Urinary bladder (tissue), 4 donors: Measurements from ENCODE around the gene MBP. TPM values are rescaled to one million over a fixed set of nuclear protein-coding genes. Genes with fewer than 3 reads are reported as not detected.
"Not testable (repeated sequence)": the region's sequence is repeated elsewhere in the genome, so short reads cannot be mapped to it uniquely, and the experiment has no call there.

Experiments
- DNase-seq: peaks from one replicate; pipeline ENCODE4 v3.0.0-alpha.2; 2015; ENCODE audit errors: extremely low spot score
- H3K27ac ChIP-seq: one replicate; pipeline ENCODE4 v1.5.1; 2013; ENCODE audit warnings: low read depth, mild to moderate bottlenecking, moderate library complexity
- H3K36me3 ChIP-seq: one replicate; pipeline ENCODE4 v1.6.1; 2013; ENCODE audit warnings: mild to moderate bottlenecking, moderate library complexity; ENCODE audit not compliant: insufficient read depth
- H3K4me1 ChIP-seq: one replicate; pipeline ENCODE4 v1.6.1; 2013; ENCODE audit warnings: mild to moderate bottlenecking, moderate library complexity; ENCODE audit not compliant: insufficient read depth
- H3K4me3 ChIP-seq: one replicate; pipeline ENCODE4 v1.5.1; 2013; ENCODE audit warnings: low read depth, low read length
- WGBS: extraction: QIAGEN DNeasy Blood & Tissue Kit; methylation state at CpG from one replicate; pipeline ENCODE4 v1.1.7; 2013; 5-methylcytosine and 5-hydroxymethylcytosine counted together
- polyA plus RNA-seq: library from polyadenylated mRNA; stranded (reverse); fragments of 200-250 nt; gene quantifications from one replicate; pipeline ENCODE4 v1.2.3, GENCODE V29; 2013
- total RNA-seq: library from RNA; depleted of rRNA; stranded (reverse); fragments of >200 nt; gene quantifications from one replicate; pipeline ENCODE4 v1.2.3, GENCODE V29; 2014
- donor health status: healthy with polysubstance abuse.
- donor health status: healthy.

Gene MBP
- total and polyA plus RNA-seq, 2 donors = 9.6 to 24.4 TPM

DNA sequence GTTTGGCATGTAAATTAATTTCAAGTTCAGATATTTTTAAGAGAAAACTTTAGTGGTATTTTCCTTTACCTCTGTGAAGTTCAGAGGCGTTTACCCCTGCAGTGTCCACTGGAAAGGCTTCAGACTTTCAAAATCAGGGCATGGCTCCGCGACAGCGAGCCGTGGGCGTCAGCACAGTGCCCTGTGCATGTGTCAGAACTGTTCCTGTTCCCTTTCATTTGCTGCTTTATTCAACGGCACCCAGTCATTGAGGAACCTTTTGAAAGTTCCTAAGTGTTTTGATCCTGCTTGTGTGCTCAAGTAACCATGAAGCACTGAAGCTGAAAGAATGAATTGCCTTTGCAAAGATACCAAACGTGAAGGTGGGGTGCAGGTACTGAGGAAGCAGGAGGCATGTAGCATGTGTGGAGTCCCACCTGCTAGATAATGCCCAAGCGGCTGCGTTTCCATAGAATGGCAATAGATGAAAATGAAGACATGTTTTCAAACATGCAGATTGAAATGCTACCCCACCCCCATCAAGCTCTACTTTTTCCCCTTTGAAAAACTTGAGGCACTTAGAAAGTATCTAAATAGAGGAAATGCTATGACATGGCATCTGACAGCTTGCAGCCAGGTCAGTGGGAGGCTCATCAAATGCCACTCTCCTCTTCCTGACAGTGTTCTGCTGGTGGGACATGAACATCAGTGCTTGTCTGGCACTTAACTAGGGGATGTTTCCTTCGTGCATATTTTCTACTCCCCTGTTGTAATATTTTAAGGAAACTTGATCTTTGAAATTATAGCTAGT, 161.6 kb downstream of the MBP start:
- Histone ChIP-seq H3K36me3 (peaks cover 4% of the 10 kb centered on the region), H3K27ac (no peak overlapping the region), H3K4me1 (no peaks in the 10 kb centered on the region), H3K4me3 (no peak overlapping the region)
- WGBS = 81% methylated on average over 11 of the region's 11 CpGs
- DNase-seq = no peak

DNA sequence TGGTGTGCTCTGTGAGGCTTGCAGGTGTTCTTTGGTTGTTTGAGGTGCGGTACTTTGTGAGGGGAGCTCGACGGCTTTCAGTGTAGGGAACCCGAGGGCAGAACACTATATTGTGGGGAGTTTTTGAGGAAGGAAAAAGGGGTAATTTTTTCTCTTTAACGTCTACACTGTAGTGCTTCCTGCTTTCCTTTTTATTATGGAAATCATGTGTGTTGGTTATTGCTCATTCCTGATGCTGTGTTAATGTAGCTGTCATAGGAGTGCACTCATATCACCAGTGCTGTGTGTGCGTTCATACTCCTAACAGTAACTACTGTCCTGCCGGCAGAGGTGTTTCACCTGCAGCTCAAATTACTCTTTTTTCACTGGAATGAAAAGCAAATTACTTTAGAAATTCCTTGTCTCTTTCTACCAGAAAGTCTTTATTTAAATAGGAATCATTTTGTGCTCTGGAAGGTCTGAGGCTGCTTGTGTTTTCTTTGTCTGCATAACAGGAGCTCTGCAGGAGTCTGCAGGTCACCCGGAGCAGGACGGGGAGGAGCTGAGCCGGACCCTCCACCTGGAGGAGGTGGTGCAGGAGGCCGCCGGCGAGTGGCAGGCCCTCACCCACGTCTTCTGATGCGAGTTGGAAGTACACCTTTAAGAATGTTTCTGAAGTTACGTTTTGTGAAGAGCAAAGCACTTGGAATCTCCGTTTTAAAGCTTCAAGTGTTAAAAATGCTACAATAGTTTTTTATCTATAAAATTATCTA, 164.7 kb downstream of the MBP start:
- Histone ChIP-seq H3K36me3 (peaks cover 2% of the 10 kb centered on the region), H3K4me3 (no peak overlapping the region), H3K4me1 (no peaks in the 10 kb centered on the region), H3K27ac (no peak overlapping the region)
- WGBS = 63% methylated on average over 17 of the region's 17 CpGs
- DNase-seq = no peak

DNA sequence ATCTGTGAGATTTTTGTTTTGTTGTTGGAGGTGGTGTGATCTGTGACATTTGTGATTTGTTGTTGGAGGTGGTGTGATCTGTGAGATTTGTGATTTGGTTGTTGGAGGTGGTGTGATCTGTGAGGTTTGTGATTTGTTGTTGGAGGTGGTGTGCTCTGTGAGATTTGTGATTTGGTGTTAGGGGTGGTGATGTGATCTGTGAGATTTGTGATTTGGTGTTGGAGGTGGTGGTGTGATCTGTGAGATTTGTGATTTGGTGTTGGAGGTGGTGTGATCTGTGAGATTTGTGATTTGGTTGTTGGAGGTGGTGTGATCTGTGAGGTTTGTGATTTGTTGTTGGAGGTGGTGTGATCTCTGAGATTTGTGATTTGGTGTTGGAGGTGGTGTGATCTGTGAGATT, 165.3 kb downstream of the MBP start:
- H3K36me3 ChIP-seq, H3K4me3 ChIP-seq, H3K4me1 ChIP-seq, H3K27ac ChIP-seq, DNase-seq: not testable (repeated sequence)

DNA sequence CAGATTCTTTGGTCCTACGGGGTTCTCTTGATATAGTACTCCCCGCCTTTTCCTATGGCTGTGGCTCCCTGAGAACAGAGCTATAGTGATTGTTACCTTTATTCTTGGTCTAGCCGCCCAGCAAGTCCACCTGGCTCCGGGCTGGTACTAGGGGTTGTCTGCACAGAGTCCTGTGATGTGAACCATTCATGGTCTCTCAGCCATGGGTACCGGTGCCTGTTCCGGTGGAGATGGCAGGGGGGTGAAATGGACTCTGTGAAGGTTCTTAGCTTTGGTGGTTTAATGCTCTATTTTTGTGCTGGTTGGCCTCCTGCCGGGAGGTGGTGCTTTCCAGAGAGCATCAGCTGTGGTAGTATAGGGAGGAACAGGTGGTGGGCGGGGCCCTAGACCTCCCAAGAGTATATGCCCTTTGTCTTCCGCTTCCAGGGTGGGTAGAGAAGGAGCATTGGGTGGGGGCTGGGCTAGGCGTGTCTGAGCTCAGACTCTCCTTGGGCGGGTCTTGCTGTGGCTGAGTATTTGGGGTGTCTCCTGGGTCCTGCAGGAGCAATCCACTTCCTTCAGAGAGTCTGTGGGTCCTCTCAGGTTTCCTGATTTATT, 166.9 kb downstream of the MBP start:
- DNase-seq = not testable (repeated sequence)

DNA sequence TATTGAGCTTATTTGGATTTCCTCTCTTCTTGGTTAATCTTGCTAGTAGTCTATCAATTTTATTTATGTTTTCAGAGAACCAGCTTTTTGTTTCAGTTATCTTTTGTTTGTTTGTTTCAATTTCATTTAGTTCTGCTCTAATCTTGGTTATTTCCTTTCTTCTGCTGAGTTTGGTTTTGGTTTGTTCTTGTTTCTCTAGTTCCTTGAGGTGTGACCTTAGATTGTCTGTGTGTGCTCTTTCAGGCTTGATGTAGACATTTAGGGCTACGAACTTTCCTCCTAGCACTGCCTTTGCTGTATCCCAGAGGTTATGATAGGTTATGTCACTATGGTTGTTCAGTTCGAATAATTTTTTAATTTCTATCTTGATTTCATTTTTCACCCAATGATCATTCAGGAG, 168.6 kb downstream of the MBP start:
- Histone ChIP-seq H3K36me3 (peaks cover 2% of the 10 kb centered on the region), H3K4me3 (no peak overlapping the region), H3K27ac (no peak overlapping the region), H3K4me1 (no peaks in the 10 kb centered on the region)
- 95% methylated on average over 2 of the region's 2 CpGs for WGBS
- no peak for DNase-seq

More for the DNA sequence above, 166.9 kb downstream of the MBP start:
- not testable (repeated sequence) for H3K27ac ChIP-seq, H3K4me3 ChIP-seq, H3K4me1 ChIP-seq, H3K36me3 ChIP-seq
- 97% methylated on average over 11 of the region's 11 CpGs for WGBS

DNA sequence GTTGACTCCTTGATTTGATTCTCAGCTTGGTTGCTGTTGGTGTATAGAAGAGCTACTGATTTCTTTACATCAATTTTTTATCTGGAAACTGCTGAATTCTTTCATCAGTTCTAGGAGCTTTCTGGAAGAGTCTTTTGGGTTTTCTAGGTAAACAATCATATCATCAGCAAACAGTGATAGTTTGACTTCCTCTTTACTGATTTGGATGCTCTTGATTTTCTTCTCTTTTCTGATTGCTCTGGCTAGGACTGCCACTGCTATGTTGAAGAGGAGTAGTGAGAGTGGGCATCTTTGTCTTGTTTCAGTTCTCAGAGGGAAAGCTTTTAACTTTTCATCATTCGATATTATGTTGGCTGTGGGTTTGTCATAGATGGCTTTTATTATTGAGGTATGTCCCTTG, 169.7 kb downstream of the MBP start:
- no peaks in the 10 kb centered on the region for H3K36me3 ChIP-seq
- no peak overlapping the region for H3K4me3 ChIP-seq
- DNase-seq = no peak
- no peaks in the 10 kb centered on the region for H3K4me1 ChIP-seq
- H3K27ac ChIP-seq = no peak overlapping the region
- 99% methylated on average over 1 of the region's 1 CpG for WGBS

DNA sequence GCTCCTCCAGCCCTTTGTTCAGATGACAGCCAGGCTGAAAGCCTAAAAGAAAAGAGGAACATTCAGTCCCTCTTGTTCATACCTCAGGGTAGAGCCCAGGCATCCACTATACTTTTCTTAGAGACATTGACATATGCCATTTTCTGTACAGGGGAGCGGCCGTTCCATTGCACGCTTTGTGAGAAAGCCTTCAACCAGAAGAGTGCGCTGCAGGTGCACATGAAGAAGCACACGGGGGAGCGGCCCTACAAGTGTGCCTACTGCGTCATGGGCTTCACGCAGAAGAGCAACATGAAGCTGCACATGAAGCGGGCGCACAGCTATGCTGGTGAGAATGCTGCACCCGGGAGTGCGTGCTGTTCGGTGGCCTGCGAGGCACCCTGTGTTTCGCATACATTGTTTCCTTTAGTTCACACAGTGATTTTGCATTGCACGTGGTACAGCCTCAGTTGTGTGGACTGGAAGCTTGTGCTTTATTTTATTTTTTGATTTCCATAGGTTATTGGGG, 172.0 kb downstream of the MBP start:
- 97% methylated on average over 16 of the region's 16 CpGs for WGBS
- Histone ChIP-seq H3K27ac (no peak overlapping the region), H3K36me3 (no peaks in the 10 kb centered on the region), H3K4me1 (no peaks in the 10 kb centered on the region), H3K4me3 (no peak overlapping the region)
- DNase-seq = no peak

DNA sequence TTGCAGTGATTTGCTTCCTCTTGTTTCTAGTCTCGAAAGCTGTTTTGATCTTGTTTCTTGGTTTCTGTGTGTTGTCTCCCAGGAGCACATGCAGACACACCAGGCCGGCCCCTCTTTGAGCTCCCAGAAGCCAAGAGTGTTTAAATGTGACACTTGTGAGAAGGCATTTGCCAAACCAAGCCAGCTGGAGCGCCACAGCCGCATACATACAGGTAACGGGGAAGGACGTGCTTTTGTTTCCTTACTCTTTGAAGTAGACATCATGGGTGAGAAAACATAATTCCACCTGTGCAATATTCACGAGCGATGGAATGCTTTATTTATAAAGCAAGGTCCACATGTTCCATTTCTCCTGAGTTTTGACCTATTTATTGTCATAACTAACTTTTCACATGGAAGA, 173.0 kb downstream of the MBP start:
- Histone ChIP-seq H3K4me1 (no peaks in the 10 kb centered on the region), H3K27ac (no peak overlapping the region), H3K4me3 (no peak overlapping the region), H3K36me3 (no peaks in the 10 kb centered on the region)
- no peak for DNase-seq
- WGBS = 93% methylated on average over 8 of the region's 8 CpGs

DNA sequence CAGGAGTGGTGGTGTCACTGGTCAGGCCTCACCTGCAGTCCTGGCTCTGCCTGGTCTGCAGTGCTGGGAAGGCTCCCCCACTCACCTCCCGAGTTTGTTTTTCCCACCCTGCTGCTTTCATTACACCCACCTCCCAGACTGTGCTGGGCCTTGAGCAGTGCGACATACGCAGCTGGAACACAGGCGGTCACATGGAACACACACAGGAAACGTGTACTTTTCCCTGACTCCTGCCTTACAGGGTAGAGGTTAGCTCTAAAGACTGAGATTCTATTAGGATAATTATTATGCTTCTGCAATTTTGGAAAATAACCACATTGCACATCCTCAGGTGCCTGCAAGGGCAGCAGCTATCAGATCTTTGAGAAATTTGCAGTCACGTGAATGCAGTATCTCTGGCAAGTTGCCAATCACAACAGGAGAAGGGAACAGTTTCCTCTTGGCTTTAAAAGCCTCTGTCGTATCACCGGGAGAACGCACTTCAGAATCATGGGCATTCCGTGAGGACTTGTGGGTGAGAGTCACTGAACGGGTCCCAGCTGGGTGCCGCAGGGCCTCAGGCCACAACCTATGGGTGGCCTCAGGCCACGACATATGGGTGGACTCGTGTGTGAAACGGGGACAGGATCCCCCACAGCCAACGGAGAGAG, 173.8 kb downstream of the MBP start:
- Histone ChIP-seq H3K36me3 (no peaks in the 10 kb centered on the region), H3K27ac (no peak overlapping the region), H3K4me1 (no peaks in the 10 kb centered on the region), H3K4me3 (no peak overlapping the region)
- DNase-seq = peak; percentile 40
- 74% methylated on average over 16 of the region's 16 CpGs for WGBS

DNA sequence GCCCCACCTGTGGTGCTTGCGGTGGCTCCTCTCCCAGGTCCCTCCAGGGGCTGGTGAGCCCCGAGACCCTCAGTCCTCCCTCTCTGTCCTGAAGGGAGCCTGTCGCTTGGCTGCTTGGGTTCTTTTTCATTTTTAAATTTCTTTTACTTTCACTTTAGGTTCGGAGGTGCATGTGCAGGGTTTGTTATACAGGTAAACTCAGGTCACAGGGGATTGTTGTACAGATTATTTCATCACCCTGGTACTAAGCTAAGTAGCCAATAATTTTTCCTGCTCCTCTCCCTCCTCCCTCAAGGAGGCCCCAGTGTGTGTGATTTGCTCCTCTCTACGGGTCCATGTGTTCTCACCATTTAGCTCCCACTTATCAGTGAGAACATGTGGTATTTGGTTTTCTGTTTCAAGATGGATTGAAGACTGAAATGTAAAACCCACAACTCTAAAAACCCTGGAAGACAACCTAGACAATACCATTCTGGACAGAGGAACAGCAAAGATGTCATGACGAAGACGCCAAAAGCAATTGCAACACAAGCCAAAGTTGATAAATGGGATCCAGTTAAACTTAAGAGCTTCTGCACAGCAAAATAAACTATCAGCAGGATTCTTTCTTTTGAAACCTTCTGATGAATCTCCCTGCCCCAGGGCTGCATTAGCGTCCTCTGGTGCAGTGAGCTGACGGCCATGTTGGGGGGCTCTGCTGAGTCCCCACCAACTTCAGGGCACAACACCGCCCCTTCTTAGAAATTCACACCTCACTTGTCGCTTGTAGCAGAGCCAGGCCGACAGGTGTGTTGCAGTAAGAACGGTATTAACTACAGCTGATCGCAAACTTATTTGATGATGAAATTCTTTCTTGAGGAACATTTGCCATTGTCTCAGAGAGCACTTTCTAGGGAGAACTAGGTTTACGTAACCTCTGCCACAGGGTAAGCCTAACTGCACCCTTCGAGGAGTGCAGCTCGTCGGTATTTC, 174.9 kb downstream of the MBP start:
- Histone ChIP-seq H3K4me1 (no peaks in the 10 kb centered on the region), H3K36me3 (no peaks in the 10 kb centered on the region), H3K4me3 (no peak overlapping the region), H3K27ac (no peak overlapping the region)
- WGBS = 88% methylated on average over 18 of the region's 18 CpGs
- DNase-seq = no peak

DNA sequence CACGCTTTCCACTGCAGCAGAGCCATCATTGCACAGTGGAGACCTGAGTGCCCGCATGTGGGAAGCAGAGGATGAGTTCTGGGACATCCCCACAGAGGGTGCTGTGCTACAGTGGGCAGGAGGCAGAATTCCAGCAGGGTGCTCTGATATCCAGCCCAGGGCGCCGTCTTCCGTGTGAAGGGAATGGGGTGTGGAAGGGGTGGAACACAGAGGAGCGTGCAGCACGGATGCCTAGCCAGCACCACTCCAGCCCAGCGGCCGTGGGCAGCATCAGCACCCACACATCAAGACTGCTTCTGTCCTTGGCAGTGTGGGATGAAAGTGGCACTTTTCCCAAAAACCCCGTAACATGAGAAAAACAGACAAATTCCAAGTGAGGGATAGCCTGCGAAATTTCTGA, 175.9 kb downstream of the MBP start:
- no peak for DNase-seq
- WGBS = 96% methylated on average over 11 of the region's 11 CpGs
- no peak overlapping the region for H3K27ac ChIP-seq
- no peaks in the 10 kb centered on the region for H3K4me1 ChIP-seq
- H3K4me3 ChIP-seq = no peak overlapping the region
- no peaks in the 10 kb centered on the region for H3K36me3 ChIP-seq

DNA sequence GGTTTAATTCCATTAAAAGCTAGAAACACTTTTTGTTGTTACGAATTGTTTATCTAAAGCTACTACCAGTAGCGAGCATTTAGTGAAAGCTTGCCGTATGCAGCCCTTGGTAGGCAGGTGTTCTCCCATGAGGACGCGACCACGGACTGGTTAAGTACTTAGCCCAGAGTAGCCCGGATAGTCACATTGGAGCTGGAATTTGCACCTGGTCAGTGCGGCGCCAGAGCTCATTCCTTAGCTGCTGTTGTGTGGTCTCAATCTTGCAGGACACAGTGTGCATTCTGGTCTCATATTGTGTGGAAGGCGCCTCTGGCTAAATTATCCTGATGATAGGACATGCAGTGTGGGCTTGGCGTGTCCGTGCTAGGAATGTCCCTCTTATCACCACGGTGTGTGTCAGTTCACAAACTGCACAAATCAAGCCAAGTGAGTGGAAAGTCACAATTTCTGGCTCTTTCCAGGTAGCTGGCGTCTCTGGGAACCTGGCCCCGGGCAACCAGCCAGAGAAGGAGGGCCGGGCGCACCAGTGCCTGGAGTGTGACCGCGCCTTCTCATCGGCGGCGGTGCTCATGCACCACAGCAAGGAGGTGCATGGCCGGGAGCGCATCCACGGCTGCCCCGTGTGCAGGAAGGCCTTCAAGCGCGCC, 176.9 kb downstream of the MBP start:
- Histone ChIP-seq H3K4me1 (no peaks in the 10 kb centered on the region), H3K4me3 (no peak overlapping the region), H3K36me3 (no peaks in the 10 kb centered on the region), H3K27ac (no peak overlapping the region)
- 97% methylated on average over 28 of the region's 28 CpGs for WGBS
- no peak for DNase-seq
